Endothelial cell of umbilical vein (primary cell): ENCODE data around the gene ENOSF1. TPM values are rescaled to one million over a fixed set of nuclear protein-coding genes. Genes with fewer than 3 reads are reported as not detected.

Experiments used
- BruUV-seq: library from RNA; stranded (reverse); fragments of 400-500 nt; replicated peaks from 2 replicates; lab custom pipeline; 2021; lab: Mats Ljungman, UMichigan
- CTCF ChIA-PET: fragments of 300-600, 350-600 bp; sonication (Branson Sonifier 250); formaldehyde crosslinking; loops from one replicate; lab custom pipeline; 2021; ENCODE audit warnings: antibody characterized with exemption, inconsistent platforms; lab: Charles Lee
- POLR2A ChIA-PET: fragments of 300-600, 350-600 bp; sonication (Branson Sonifier 250); formaldehyde crosslinking; loops from one replicate; lab custom pipeline; 2021; ENCODE audit warnings: antibody characterized with exemption, inconsistent platforms; lab: Charles Lee
- DNase-seq: peaks from one replicate; pipeline ENCODE4 v3.0.0-alpha.2; 2011; ENCODE audit warnings: low read depth, low spot score
- FAIRE-seq: peaks from 2 replicates; lab custom pipeline; 2011; peaks lifted over from hg19 to GRCh38; lab: Jason Lieb, UNC
- H2AFZ ChIP-seq: 2 replicates; pipeline ENCODE4 v1.6.0; 2012; ENCODE audit warnings: low read depth, low read length, control low read depth, inconsistent platforms
- H3K27ac ChIP-seq: 2 replicates; pipeline ENCODE4 v1.5.1; 2011; ENCODE audit warnings: low read depth, mild to moderate bottlenecking, control low read depth, low read length, moderate library complexity; ENCODE audit not compliant: insufficient read depth
- H3K27me3 ChIP-seq, 2 experiments: 2 replicates each; pipeline versions ENCODE4 v1.6.0 to v1.6.1; 2011; ENCODE audit warnings: low read length in 2 of 2, mixed read lengths in 1 of 2; ENCODE audit not compliant: control insufficient read depth in 2 of 2, insufficient read depth in 2 of 2
- H3K36me3 ChIP-seq, 2 experiments: 2 replicates in 1 of 2; 3 replicates in 1 of 2; pipeline ENCODE4 v1.5.1; 2011; ENCODE audit warnings: low read length in 2 of 2, mild to moderate bottlenecking in 1 of 2, moderate library complexity in 1 of 2; ENCODE audit not compliant: control insufficient read depth in 2 of 2, insufficient read depth in 2 of 2; ENCODE audit errors: extremely low read depth in 1 of 2
- H3K4me1 ChIP-seq: 3 replicates; pipeline ENCODE4 v1.5.1; 2011; ENCODE audit warnings: mild to moderate bottlenecking, low read length; ENCODE audit not compliant: control insufficient read depth, insufficient read depth; ENCODE audit errors: extremely low read depth
- H3K4me2 ChIP-seq: 2 replicates; pipeline ENCODE4 v1.6.1; 2011; ENCODE audit warnings: low read length, control low read depth, mixed read lengths; ENCODE audit not compliant: insufficient read depth
- H3K4me3 ChIP-seq, 3 experiments: fragments of 200-600 bp in 1 of 3; sonication (generic), shearing (Covaris generic) in 1 of 3; replicated peaks in 1 of 3; 2 replicates each; pipeline ENCODE4 v1.5.1; 2011 to 2016; ENCODE audit warnings: control low read depth in 3 of 3, low read length in 3 of 3, mild to moderate bottlenecking in 2 of 3, inconsistent platforms in 1 of 3, low read depth in 1 of 3, moderate library complexity in 1 of 3; ENCODE audit not compliant: insufficient read depth in 1 of 3
- H3K79me2 ChIP-seq: 2 replicates; pipeline ENCODE4 v1.6.0; 2012; ENCODE audit warnings: low read length, inconsistent platforms; ENCODE audit not compliant: control insufficient read depth, insufficient read depth
- H3K9ac ChIP-seq: replicated peaks from 2 replicates; pipeline ENCODE3; 2011; ENCODE audit warnings: low read length, control low read depth; ENCODE audit not compliant: insufficient read depth; ENCODE audit errors: extremely low read depth
- H3K9me1 ChIP-seq: replicated peaks from 3 replicates; pipeline ENCODE4 v1.6.0; 2011; ENCODE audit warnings: mild to moderate bottlenecking, low read length; ENCODE audit not compliant: control insufficient read depth, insufficient read depth; ENCODE audit errors: extremely low read depth
- H3K9me3 ChIP-seq: replicated peaks from 2 replicates; pipeline ENCODE4 v1.5.1; 2012; ENCODE audit warnings: low read length, inconsistent platforms; ENCODE audit not compliant: control insufficient read depth, insufficient read depth
- H4K20me1 ChIP-seq: replicated peaks from 2 replicates; pipeline ENCODE3; 2011; ENCODE audit warnings: mild to moderate bottlenecking, low read length; ENCODE audit not compliant: control insufficient read depth, insufficient read depth; ENCODE audit errors: extremely low read depth
- CTCF ChIP-seq, 2 donors: IDR thresholded peaks; 1 replicate in 1 of 2; 2 replicates in 1 of 2; pipeline ENCODE4 v1.5.1; 2011; ENCODE audit warnings: low read length in 2 of 2, mild to moderate bottlenecking in 2 of 2, moderate library complexity in 2 of 2, control low read depth in 1 of 2, inconsistent platforms in 1 of 2, low read depth in 1 of 2; ENCODE audit not compliant: insufficient read depth in 1 of 2; ENCODE audit errors: extremely low read depth in 1 of 2
- EZH2 ChIP-seq: IDR thresholded peaks from 2 replicates; pipeline ENCODE4 v1.6.1; 2012; ENCODE audit warnings: borderline replicate concordance, low read depth, mild to moderate bottlenecking, moderate library complexity, low read length, inconsistent platforms; ENCODE audit not compliant: severe bottlenecking
- FOS ChIP-seq: IDR thresholded peaks from 2 replicates; pipeline ENCODE4 v1.6.1; 2011; ENCODE audit warnings: mild to moderate bottlenecking, low read length, moderate library complexity, borderline replicate concordance; ENCODE audit not compliant: insufficient read depth
- GATA2 ChIP-seq: IDR thresholded peaks from 2 replicates; pipeline ENCODE4 v1.7.0; 2011; ENCODE audit warnings: low read depth, mild to moderate bottlenecking, moderate library complexity, mixed read lengths, low read length; ENCODE audit not compliant: insufficient read length, insufficient read depth
- JUN ChIP-seq: IDR thresholded peaks from 2 replicates; pipeline ENCODE4 v1.6.1; 2011; ENCODE audit warnings: borderline replicate concordance, low read depth; ENCODE audit not compliant: insufficient read length, insufficient read depth
- MAX ChIP-seq: IDR thresholded peaks from 2 replicates; pipeline ENCODE4 v1.6.1; 2011; ENCODE audit not compliant: insufficient read depth, insufficient read length
- MYC ChIP-seq: IDR thresholded peaks from one replicate; pipeline ENCODE4 v1.6.1; 2011; ENCODE audit warnings: mild to moderate bottlenecking, low read depth, low read length
- POLR2A ChIP-seq: IDR thresholded peaks from 2 replicates; pipeline ENCODE4 v1.6.1; 2012; ENCODE audit warnings: low read depth, mild to moderate bottlenecking, control low read depth, low read length
- POLR2AphosphoS5 ChIP-seq: IDR thresholded peaks from 2 replicates; pipeline ENCODE4 v1.6.1; 2012; ENCODE audit warnings: low read depth, mild to moderate bottlenecking, control low read depth, low read length, moderate library complexity; ENCODE audit not compliant: insufficient read depth
- dilution Hi-C: fragments of 300-500 bp; cut with MboI; formaldehyde crosslinking; loops from one replicate; pipeline ENCODE4 v1.15.0; 2019; ENCODE audit warnings: low sequenced_read_pairs; ENCODE audit not compliant: extremely low pct_ligation_motif_present
- intact Hi-C: fragments of 100-400 bp; cut with micrococcal nuclease; formaldehyde crosslinking; loops from one replicate; pipeline ENCODE4 v1.10.0; 2022
- polyA plus RNA-seq, 4 experiments: library from polyadenylated mRNA; depleted of rRNA in 3 of 4; stranded (reverse) in 3 of 4; unstranded in 1 of 4; fragments of >200 nt; gene quantifications; 2 replicates each; pipeline versions ENCODE4 v1.2.1 to v1.2.3, GENCODE V29; 2011 to 2012; ENCODE audit warnings: missing spikeins in 1 of 4
- total RNA-seq: library from RNA; stranded (reverse); gene quantifications from 2 replicates; pipeline ENCODE4 v1.2.3, GENCODE V29; 2021

Gene ENOSF1
- total and polyA plus RNA-seq, 2 donors (not counting 3 experiments of a cell fraction or from before 2014, with no cell fraction given) = 19.5 to 50.5 TPM

GRCh38 chr18:627231-627630, 85.2 kb downstream of the ENOSF1 start:
- peaks cover 0 to 2% of the 10 kb centered on the region in 2 experiments for H3K27me3 ChIP-seq
- no peak overlapping the region for H3K9ac ChIP-seq
- no peak overlapping the region for H2AFZ ChIP-seq
- H3K9me3 ChIP-seq = no peaks in the 10 kb centered on the region
- H3K36me3 ChIP-seq = no peaks in the 10 kb centered on the region
- CTCF ChIA-PET = interaction anchor here (1.1 to 12.1 kb wide), 3 partner anchors 113 to 330 kb away, joined by 3 to 652 read pairs (median 3); no protein-coding TSS in a partner anchor
- H3K4me2 ChIP-seq = no peak overlapping the region
- H3K27ac ChIP-seq = no peak overlapping the region
- BruUV-seq = no TSS peak
- no peaks in the 10 kb centered on the region for H3K79me2 ChIP-seq
- dilution Hi-C loops = no loop called here
- no peaks in the 10 kb centered on the region for H3K9me1 ChIP-seq
- H4K20me1 ChIP-seq = no peaks in the 10 kb centered on the region
- POLR2A ChIA-PET = no interaction called here
- H3K4me3 ChIP-seq = no peak overlapping the region
- FAIRE-seq (peak; percentile 55), DNase-seq (no peak)
- H3K4me1 ChIP-seq = no peaks in the 10 kb centered on the region
- TF ChIP-seq GATA2 (no peak), MAX (no peak), EZH2 (no peak), MYC (no peak), JUN (no peak), FOS (no peak), POLR2AphosphoS5 (no peak), POLR2A (no peak), CTCF (IDR thresholded peaks at IDR 0.05; ENCODE audit: extremely low read depth in 1 of 2, insufficient read depth in 1 of 2, low read depth in 1 of 2, low read length in 2 of 2) (no peak)
- intact Hi-C loops = no loop called here
